ENCODE measurements around the gene OBP2A.

GRCh38 chr9:135525241-135526088 lies 20.5 kb upstream of the OBP2A start:
- TF ChIP-seq SUZ12 (IDR thresholded peaks at IDR 0.05; ENCODE audit: extremely low read depth, insufficient read depth, insufficient read length) = no peak
- TF ChIP-seq YY1 (IDR thresholded peaks at IDR 0.05; ENCODE audit: insufficient read depth, insufficient read length) = no peak
